HG03066 (cell line): ENCODE data around the gene POU2AF2.
"Not testable (repeated sequence)": the region's sequence is repeated elsewhere in the genome, so short reads cannot be mapped to it uniquely, and the experiment has no call there.

ENCODE experiments used
- ATAC-seq: cut with Tn5 transposase; IDR thresholded peaks from one replicate; pipeline ENCODE4 v1.9.1; 2021; ENCODE audit warnings: low read depth; ENCODE audit not compliant: unreplicated experiment

POU2AF2 gene

GRCh38 chr11:111301004-111301841 lies 55.7 kb downstream of the POU2AF2 start:
- ATAC-seq: no peak

DNA sequence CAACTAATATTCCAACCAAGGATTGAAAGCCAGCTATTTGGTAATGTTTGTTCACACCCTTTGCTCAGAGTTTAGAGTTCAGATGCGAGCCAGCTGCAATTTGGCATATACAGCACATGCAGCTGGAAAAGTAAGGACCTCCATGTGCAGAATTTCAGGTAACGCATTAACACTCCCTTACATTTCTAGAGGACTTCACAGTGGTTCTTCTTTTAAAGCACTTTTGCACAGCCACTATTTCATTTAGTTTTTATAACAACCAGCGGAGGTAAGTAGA lies 56.3 kb downstream of the POU2AF2 start:
- ATAC-seq: no peak

GRCh38 chr11:111302298-111302697 lies 56.8 kb downstream of the POU2AF2 start:
- no peak for ATAC-seq

DNA sequence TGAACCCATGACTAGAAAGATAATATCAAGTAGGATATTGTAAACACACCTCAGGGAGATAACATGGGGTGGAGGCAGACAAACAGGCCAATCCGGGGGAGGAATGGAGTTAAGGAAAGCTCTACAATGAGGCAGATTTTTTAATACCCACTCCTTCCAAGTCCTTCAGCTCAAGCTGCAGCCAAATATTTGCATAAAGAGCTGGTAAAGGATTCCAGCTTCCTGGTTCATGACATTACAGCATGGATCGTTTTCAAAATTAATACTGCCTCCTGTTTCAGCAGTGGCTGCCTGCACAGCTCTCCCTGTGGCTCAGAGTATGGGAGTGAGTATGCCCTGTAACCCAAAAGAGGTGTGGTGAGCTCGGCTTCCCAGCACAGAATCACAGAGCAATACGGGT lies 57.9 kb downstream of the POU2AF2 start:
- no peak for ATAC-seq

- ATAC-seq: no peak
Observed at GRCh38 chr11:111305162-111305802, 59.8 kb downstream of the POU2AF2 start.

- ATAC-seq: no peak
Observed at GRCh38 chr11:111305876-111306275, 60.4 kb downstream of the POU2AF2 start.

- no peak for ATAC-seq
Observed at GRCh38 chr11:111306321-111306720, 60.8 kb downstream of the POU2AF2 start.

DNA sequence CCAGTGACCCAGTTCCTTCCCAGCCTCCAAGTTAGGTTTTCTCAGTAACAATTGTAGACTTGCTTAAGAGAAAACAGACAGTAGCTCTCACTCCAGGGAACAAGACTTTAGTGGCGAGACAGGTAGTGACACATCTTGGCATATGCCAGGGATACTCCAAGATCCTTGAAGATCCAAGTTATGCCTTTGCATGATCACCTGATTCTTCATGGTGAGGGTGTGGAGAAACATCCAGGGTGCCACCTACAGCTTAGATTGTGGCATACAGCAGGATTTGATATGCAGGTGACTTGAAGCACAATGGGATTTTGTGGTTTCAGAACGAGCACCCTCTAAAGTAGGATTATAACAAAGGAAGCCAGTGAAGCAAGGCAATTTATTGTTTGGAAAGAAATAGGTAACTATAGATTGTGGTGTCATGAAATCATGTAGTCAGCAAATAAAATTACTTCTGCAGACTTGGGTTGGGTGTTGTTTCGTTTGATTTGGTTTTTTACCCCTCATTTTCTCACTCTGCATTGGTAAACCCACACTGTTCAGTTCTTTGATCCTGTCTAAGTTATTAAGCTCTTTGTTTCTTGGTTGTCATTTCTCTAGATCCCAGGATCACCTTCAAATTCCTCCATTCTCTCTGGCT lies 62.1 kb downstream of the POU2AF2 start:
- ATAC-seq: no peak

DNA sequence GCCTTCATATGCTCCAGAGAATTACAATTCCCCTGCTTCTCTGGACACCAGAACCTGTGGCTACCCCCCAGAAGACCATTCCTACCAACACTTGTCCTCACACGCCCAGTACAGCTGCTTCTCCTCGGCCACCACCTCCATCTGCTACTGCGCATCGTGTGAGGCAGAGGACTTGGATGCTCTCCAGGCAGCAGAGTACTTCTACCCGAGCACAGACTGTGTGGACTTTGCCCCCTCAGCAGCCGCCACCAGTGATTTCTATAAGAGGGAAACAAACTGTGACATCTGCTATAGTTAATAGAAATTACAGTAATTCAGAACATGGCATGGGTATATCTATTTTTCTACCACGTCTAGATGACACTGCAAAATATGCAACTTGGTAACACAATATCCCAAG lies 62.6 kb downstream of the POU2AF2 start:
- ATAC-seq: no peak

GRCh38 chr11:111309215-111309915 lies 63.8 kb downstream of the POU2AF2 start:
- no peak for ATAC-seq

GRCh38 chr11:111310088-111310487 lies 64.6 kb downstream of the POU2AF2 start:
- no peak for ATAC-seq

- no peak for ATAC-seq
Observed at GRCh38 chr11:111310723-111311122, 65.2 kb downstream of the POU2AF2 start.

GRCh38 chr11:111312076-111312475 lies 66.6 kb downstream of the POU2AF2 start:
- no peak for ATAC-seq

DNA sequence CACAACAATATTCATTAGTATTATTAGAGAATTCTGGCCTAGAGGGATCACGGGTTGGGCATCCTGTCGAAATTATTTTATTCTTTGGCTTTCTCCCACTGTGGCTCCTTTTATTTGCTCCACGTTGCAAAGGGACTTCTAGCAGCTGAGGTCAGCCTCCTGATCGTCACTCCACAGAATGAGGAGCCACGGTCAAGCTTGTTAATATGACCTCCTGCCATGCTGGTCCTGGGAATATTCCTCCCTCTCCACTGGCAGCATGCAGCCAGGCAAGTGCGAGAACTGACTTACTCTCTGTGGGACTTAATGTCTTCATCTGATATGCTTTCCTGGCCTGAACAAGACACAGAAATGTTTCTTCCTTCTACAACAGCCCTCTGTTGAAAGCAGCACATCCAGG lies 73.8 kb downstream of the POU2AF2 start:
- ATAC-seq: no peak

DNA sequence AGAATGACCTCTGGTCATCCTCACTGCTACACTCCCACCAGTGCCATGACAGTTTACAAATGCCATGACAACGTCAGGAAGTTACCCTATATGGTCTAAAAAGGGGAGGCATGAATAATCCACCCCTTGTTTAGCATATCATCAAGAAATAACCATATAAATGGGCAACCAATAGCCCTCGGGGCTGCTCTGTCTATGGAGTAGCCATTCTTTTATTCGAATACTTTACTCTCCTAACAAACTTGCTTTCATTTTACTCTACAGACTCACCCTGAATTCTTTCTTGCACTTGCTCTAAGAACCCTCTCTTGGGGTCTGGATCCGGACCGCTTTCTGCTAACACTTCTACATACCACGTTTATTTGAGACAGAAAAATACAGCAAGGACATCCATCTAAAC lies 74.7 kb downstream of the POU2AF2 start:
- ATAC-seq: not testable (repeated sequence)

DNA sequence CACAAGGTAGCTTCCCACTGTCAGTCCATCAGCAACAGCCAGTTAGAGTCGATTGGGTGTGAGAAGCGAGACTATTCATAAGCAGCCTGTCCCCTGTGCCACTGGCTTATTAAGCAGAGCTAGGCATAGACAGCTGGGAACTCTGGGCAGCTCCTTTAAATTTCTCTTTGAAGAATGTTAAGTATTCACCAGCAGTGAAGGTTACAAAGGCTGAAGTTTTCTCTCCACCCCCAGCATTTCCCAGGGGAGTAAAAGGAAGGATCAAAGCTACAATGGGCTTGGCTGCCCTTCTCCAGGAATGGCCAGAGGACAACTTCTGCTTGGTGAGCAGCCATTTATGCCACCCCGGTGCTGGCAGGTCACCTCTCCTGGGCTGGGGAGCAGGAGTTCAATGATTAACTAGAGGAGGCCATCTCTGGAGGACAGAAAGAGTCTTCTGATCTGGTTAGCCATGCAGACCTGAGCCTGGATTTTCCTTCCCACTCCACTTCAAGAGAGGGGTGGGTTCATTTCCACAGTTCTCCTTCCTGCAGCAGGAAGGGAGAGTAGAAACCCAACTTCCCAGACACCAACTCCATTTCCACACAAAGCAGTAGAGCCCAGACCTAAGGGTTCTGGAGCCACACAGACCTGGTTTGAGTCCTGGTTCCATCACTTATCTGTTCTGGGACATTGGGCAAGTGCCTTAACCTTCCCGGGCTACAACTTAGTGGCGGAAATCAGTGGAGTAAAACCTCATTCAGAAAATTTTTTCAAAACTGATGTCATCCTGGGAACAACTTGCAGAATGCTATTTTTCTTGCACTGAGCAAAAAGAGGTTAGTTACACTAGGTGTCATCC lies 75.4 kb downstream of the POU2AF2 start:
- no peak for ATAC-seq

GRCh38 chr11:111322534-111322933 lies 77.0 kb downstream of the POU2AF2 start:
- no peak for ATAC-seq

DNA sequence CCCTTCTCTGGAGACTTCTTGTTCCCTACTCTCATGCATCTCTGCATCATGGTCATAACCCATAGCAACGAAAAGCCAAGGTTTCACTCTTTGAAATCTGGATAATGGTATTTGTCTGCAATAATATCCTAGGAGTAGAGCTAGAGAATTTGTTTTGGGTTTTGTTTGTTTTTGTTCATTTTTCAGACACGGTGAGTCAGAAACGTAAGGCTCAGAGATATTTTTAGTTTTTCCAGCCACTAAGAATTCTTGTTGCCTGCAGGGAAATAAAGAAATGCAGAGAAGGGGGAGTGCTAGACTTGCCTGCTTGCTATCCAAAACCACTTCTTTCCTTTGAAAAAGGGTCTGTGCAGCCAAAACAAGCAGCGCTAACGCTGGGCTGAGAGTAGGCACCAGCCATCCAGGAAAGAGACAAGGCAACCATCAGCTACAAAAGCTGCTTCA lies 78.8 kb downstream of the POU2AF2 start:
- no peak for ATAC-seq

DNA sequence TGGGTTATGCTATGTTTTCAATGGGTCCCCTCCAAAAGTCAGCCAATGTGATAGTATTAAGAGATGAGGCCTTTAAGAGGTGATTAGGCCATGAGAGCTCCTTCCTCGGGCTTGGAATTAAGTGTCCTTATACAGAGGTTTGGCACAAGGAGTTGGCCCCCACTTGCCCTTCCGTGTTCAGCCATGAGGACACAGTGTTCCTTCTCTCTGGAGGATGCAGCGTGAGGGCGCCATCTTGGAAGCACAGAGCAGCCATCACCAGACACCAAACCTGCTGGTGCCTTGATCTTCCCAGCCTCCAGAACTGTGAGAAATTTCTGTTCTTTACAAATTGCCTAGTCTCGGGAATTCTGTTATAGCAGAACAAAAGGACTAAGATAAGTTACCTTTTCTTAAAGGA lies 79.7 kb downstream of the POU2AF2 start:
- ATAC-seq: no peak

- ATAC-seq: no peak
Observed at GRCh38 chr11:111326824-111327223, 81.3 kb downstream of the POU2AF2 start.
